SU-DHL-6 (cell line): ENCODE results near the gene B4GALNT1.

ENCODE experiments used
- H2AFZ ChIP-seq: fragments of 200-600 bp; sonication (generic); 2 replicates; pipeline ENCODE4 v1.6.1; 2014; ENCODE audit warnings: low read depth, mild to moderate bottlenecking, moderate library complexity, mixed read lengths, antibody characterized with exemption, low read length; ENCODE audit not compliant: severe bottlenecking
- H3F3A ChIP-seq: fragments of 200-600 bp; shearing (Covaris generic); 2 replicates; pipeline ENCODE4 v1.6.0; 2016; ENCODE audit warnings: antibody characterized with exemption, mild to moderate bottlenecking; ENCODE audit not compliant: insufficient read depth
- H3K27ac ChIP-seq: fragments of 200-600 bp; sonication (generic); 2 replicates; pipeline ENCODE4 v1.5.1; 2016; ENCODE audit warnings: low read depth, mild to moderate bottlenecking, low read length, moderate library complexity, mixed read lengths
- H3K27me3 ChIP-seq: fragments of 200-600 bp; sonication (generic), shearing (Covaris generic); 2 replicates; pipeline ENCODE4 v1.6.0; 2014; ENCODE audit warnings: mild to moderate bottlenecking, low read length
- H3K36me3 ChIP-seq: fragments of 200-600 bp; sonication (generic); 2 replicates; pipeline ENCODE4 v1.6.1; 2014; ENCODE audit warnings: mild to moderate bottlenecking, low read length, mixed read lengths
- H3K4me2 ChIP-seq: fragments of 300-600, 200-600 bp; shearing (Covaris generic), sonication (generic); 2 replicates; pipeline ENCODE4 v1.6.0; 2014; ENCODE audit warnings: low read length, low read depth, mild to moderate bottlenecking; ENCODE audit not compliant: poor library complexity, severe bottlenecking
- H3K4me3 ChIP-seq: fragments of 200-600 bp; sonication (generic); 2 replicates; pipeline ENCODE4 v1.5.1; 2014; ENCODE audit warnings: antibody characterized with exemption, low read length, mild to moderate bottlenecking, mixed read lengths; ENCODE audit not compliant: insufficient read depth, poor library complexity, severe bottlenecking
- H3K79me2 ChIP-seq: fragments of 200-600 bp; sonication (generic); 2 replicates; pipeline ENCODE4 v1.6.1; 2014; ENCODE audit warnings: mild to moderate bottlenecking, low read length, moderate library complexity; ENCODE audit not compliant: insufficient read depth
- H3K9ac ChIP-seq: fragments of 200-600 bp; sonication (generic); 2 replicates; pipeline ENCODE4 v1.7.0; 2014; ENCODE audit warnings: mild to moderate bottlenecking, low read length
- H3K9me2 ChIP-seq: fragments of 200-600 bp; sonication (generic); replicated peaks from 2 replicates; pipeline ENCODE4 v1.6.1; 2014; ENCODE audit warnings: low read length; ENCODE audit not compliant: insufficient read depth
- H3K9me3 ChIP-seq: fragments of 200-600 bp; sonication (generic); 2 replicates; pipeline ENCODE4 v1.6.1; 2014; ENCODE audit warnings: low read length, mixed read lengths; ENCODE audit not compliant: insufficient read depth
- H4K20me1 ChIP-seq: fragments of 200-600 bp; sonication (generic); 2 replicates; pipeline ENCODE4 v1.6.1; 2014; ENCODE audit warnings: low read depth, mild to moderate bottlenecking, antibody characterized with exemption, low read length, moderate library complexity, mixed read lengths
- EZH2phosphoT487 ChIP-seq: fragments of 200-600 bp; sonication (generic), shearing (Covaris generic); conservative IDR thresholded peaks from 2 replicates; pipeline ENCODE4 v1.6.1; 2018; ENCODE audit warnings: mild to moderate bottlenecking, antibody characterized with exemption, low read length, moderate library complexity, mixed read lengths
- TF ChIP-seq, protein P1 (sequence below): fragments of 200-600 bp; sonication (generic); IDR thresholded peaks from one replicate; pipeline ENCODE4 v1.5.1; 2017; ENCODE audit warnings: antibody characterized with exemption, mild to moderate bottlenecking, low read length, moderate library complexity; ENCODE audit not compliant: insufficient read depth, poor library complexity, severe bottlenecking

B4GALNT1 gene

DNA sequence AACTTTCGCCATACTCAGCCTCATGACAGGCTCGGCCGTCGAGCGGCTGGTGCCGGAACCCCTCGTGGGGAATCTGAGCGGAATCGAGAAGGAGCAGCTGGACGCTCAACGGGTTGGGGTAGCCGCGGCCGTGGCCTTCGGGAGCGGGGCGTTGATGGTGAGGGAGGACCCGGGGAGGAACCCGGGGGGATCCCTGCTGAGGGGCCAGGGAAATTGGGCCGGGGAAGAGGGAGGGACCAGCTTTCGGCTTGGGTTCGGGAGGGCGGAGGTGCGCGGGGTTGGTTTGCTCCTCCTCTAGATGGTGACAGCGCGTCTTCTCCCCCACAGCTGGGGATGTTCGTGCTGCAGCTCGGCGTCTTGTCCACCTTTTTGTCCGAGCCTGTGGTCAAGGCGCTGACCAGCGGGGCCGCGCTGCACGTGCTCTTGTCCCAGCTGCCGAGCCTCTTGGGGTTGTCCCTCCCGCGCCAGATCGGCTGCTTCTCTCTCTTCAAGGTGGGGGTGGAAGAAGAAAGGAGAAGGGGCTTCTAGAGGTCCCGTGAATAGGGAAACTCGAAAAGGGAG lies 12.0 kb downstream of the B4GALNT1 start:
- Histone ChIP-seq H3K9me2 (no peaks in the 10 kb centered on the region), H3F3A (no peaks in the 10 kb centered on the region), H3K9me3 (no peaks in the 10 kb centered on the region), H3K4me3 (no peak overlapping the region), H3K79me2 (no peaks in the 10 kb centered on the region), H3K27ac (no peak overlapping the region), H3K4me2 (no peak overlapping the region), H4K20me1 (no peaks in the 10 kb centered on the region), H3K9ac (no peak overlapping the region), H2AFZ (no peak overlapping the region), H3K27me3 (no peaks in the 10 kb centered on the region), H3K36me3 (no peaks in the 10 kb centered on the region)
- TF ChIP-seq, protein P1, sequence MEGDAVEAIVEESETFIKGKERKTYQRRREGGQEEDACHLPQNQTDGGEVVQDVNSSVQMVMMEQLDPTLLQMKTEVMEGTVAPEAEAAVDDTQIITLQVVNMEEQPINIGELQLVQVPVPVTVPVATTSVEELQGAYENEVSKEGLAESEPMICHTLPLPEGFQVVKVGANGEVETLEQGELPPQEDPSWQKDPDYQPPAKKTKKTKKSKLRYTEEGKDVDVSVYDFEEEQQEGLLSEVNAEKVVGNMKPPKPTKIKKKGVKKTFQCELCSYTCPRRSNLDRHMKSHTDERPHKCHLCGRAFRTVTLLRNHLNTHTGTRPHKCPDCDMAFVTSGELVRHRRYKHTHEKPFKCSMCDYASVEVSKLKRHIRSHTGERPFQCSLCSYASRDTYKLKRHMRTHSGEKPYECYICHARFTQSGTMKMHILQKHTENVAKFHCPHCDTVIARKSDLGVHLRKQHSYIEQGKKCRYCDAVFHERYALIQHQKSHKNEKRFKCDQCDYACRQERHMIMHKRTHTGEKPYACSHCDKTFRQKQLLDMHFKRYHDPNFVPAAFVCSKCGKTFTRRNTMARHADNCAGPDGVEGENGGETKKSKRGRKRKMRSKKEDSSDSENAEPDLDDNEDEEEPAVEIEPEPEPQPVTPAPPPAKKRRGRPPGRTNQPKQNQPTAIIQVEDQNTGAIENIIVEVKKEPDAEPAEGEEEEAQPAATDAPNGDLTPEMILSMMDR, result no peak

DNA sequence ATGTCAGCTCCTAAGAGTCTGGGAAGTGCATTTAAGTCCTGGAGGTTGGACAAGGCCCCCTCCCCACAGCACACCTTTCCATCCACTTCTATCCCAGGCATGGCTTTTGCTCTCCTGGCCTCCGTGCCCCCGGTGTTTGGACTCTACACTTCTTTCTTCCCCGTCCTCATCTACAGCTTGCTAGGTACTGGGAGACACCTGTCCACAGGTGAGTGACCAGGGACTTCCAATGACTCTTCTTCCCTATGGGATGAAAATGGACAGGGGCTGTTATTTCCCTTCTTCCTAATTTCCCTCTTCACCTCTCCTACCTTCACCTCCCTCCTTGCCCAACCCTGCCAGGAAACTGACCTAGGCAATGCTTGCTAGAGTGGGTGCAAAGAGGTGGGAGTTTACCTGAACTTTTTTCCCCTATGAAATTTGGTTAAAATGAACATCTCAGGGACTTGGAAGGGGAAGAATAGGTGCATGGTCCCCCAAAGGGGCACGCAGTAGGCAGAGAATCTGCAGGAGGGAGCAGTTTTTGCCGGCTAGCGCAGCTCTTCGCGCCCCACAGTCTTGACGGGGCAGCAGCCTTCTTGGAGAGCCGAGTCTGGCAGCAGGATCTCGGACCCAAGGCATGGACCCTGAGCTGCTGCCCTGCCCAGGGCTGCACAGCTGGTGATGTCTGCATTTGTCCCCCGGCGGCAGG lies 12.6 kb downstream of the B4GALNT1 start:
- Histone ChIP-seq H3K9ac (no peak overlapping the region), H3K36me3 (no peaks in the 10 kb centered on the region), H3K9me3 (no peaks in the 10 kb centered on the region), H3F3A (no peaks in the 10 kb centered on the region), H3K79me2 (no peaks in the 10 kb centered on the region), H4K20me1 (no peaks in the 10 kb centered on the region), H3K4me2 (no peak overlapping the region), H3K27me3 (no peaks in the 10 kb centered on the region), H3K9me2 (no peaks in the 10 kb centered on the region), H3K4me3 (no peak overlapping the region), H2AFZ (no peak overlapping the region), H3K27ac (no peak overlapping the region)
- TF ChIP-seq, protein P1, result no peak
- TF ChIP-seq EZH2phosphoT487, result no peak

DNA sequence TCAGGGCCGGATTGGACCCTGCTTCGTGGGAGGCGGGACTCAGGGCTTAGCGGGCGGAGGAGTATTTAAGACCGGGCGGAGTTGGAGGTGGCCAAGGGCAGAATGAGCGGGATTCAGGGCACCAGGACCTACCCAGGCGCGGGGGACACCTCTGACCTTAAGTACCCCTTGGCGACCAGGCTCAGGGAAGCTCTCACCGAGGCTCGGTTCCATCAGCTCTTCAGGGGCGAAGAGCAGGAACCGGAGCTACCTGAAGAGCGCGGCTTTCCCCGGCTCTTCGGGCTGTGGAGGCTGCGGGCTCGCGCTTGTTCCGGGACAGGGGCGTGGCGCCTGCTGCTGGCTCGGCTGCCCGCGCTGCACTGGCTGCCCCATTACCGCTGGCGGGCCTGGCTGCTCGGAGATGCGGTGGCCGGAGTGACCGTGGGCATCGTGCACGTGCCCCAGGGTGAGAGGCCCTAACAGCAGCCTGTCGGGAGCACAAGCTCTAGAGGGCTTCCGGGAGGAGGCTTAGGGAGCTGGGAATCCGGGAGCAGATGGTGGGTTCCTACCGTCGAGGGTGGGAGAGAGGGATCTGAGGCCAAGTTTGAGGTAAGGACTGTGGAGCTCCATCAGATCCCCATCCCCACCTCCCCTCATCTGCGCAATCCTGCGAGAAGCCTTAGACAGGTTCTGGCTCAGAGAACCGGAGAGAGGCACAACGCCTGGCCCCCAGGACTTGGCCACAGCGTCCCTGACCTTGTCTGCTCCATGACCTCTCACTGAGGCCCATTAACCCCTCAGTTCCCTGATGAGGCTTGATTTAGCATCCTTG lies 13.4 kb downstream of the B4GALNT1 start:
- no peak overlapping the region for H3K4me3 ChIP-seq
- H3F3A ChIP-seq, result no peaks in the 10 kb centered on the region
- no peaks in the 10 kb centered on the region for H3K79me2 ChIP-seq
- H3K4me2 ChIP-seq, result no peak overlapping the region
- no peak overlapping the region for H3K9ac ChIP-seq
- TF ChIP-seq EZH2phosphoT487, result no peak
- TF ChIP-seq, protein P1, result no peak
- no peaks in the 10 kb centered on the region for H3K36me3 ChIP-seq
- H4K20me1 ChIP-seq, result no peaks in the 10 kb centered on the region
- H3K27ac ChIP-seq, result no peak overlapping the region
- no peak overlapping the region for H2AFZ ChIP-seq
- H3K9me2 ChIP-seq, result no peaks in the 10 kb centered on the region
- no peaks in the 10 kb centered on the region for H3K27me3 ChIP-seq
- no peaks in the 10 kb centered on the region for H3K9me3 ChIP-seq
